GM23338 (cell line): Measurements from ENCODE around the gene GAPDH.

Experiments
- CREB1 ChIP-seq: fragments of 250-450 bp; sonication (Bioruptor Pico); IDR thresholded peaks from 2 replicates; pipeline ENCODE4 v1.5.0; 2020; ENCODE audit warnings: low read depth, mild to moderate bottlenecking, moderate library complexity
- EZH2 ChIP-seq: fragments of 200-600 bp; sonication (generic); IDR thresholded peaks from one replicate; pipeline ENCODE4 v1.8.0; 2017; ENCODE audit warnings: antibody characterized with exemption, mild to moderate bottlenecking, low read depth; ENCODE audit not compliant: unreplicated experiment
- EZH2phosphoT487 ChIP-seq: fragments of 200-600 bp; sonication (generic); IDR thresholded peaks from one replicate; pipeline ENCODE4 v1.8.1; 2018; ENCODE audit warnings: antibody characterized with exemption; ENCODE audit not compliant: unreplicated experiment
- JUNB ChIP-seq: IDR thresholded peaks from one replicate; pipeline ENCODE4 v1.6.1; 2016; ENCODE audit warnings: antibody characterized with exemption; ENCODE audit not compliant: unreplicated experiment
- POLR2AphosphoS5 ChIP-seq: IDR thresholded peaks from 2 replicates; pipeline ENCODE4 v1.6.1; 2016; ENCODE audit warnings: antibody characterized with exemption, low read depth
- REST ChIP-seq: IDR thresholded peaks from one replicate; pipeline ENCODE4 v1.6.1; 2018; ENCODE audit warnings: antibody characterized with exemption; ENCODE audit not compliant: unreplicated experiment
- ZNF114 ChIP-seq: fragments of 250-450 bp; sonication (Bioruptor Pico); IDR thresholded peaks from 2 replicates; pipeline ENCODE4 v1.5.0; 2020; ENCODE audit warnings: mild to moderate bottlenecking, moderate library complexity
- ZNF331 ChIP-seq: fragments of 250-450 bp; sonication (Bioruptor Pico); IDR thresholded peaks from 2 replicates; pipeline ENCODE4 v1.5.0; 2020; ENCODE audit warnings: low read depth, mild to moderate bottlenecking, moderate library complexity
- TF ChIP-seq, protein P1 (sequence below), 2 experiments: fragments of 200-600 bp in 1 of 2; sonication (generic) in 1 of 2; conservative IDR thresholded peaks; 2 replicates each; pipeline versions ENCODE4 v1.5.1 to v1.6.1; 2016 to 2017; ENCODE audit warnings: antibody characterized with exemption in 2 of 2, low read depth in 2 of 2, mild to moderate bottlenecking in 2 of 2, moderate library complexity in 1 of 2

DNA sequence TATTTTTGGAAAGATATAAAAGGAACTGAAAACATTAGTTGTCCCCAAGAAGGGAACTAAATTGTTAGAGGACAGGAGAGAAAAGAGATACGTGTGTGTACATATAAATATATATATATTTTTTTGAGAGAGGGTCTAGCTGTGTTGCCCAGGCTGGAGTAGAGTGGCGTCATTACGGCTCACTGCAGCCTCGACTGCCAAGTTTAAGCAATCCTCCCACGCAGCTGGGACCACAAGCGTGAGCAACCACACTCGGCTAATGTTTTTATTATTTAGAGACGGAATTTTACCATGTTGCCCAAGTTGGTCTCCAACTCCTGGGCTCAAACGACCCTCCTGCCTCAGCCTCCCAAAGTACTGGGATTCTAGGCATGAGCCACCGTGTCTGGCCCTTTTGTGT is 50.0 kb downstream of the GAPDH start:
- TF ChIP-seq, protein P1, sequence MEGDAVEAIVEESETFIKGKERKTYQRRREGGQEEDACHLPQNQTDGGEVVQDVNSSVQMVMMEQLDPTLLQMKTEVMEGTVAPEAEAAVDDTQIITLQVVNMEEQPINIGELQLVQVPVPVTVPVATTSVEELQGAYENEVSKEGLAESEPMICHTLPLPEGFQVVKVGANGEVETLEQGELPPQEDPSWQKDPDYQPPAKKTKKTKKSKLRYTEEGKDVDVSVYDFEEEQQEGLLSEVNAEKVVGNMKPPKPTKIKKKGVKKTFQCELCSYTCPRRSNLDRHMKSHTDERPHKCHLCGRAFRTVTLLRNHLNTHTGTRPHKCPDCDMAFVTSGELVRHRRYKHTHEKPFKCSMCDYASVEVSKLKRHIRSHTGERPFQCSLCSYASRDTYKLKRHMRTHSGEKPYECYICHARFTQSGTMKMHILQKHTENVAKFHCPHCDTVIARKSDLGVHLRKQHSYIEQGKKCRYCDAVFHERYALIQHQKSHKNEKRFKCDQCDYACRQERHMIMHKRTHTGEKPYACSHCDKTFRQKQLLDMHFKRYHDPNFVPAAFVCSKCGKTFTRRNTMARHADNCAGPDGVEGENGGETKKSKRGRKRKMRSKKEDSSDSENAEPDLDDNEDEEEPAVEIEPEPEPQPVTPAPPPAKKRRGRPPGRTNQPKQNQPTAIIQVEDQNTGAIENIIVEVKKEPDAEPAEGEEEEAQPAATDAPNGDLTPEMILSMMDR (conservative IDR thresholded peaks at IDR 0.05; ENCODE audit: low read depth in 2 of 2): no peak
- TF ChIP-seq EZH2phosphoT487 (no peak), REST (no peak), EZH2 (no peak), POLR2AphosphoS5 (no peak), JUNB (no peak), CREB1 (CRISPR knock-in tag) (no peak), ZNF331 (no peak), ZNF114 (CRISPR knock-in tag) (no peak)
